SK-N-SH (cell line): ENCODE results near the gene ZNF622. TPM values are rescaled to one million over a fixed set of nuclear protein-coding genes. Genes with fewer than 3 reads are reported as not detected.
A peak's percentile ranks its signal among the peaks of the same experiment; 100 is the strongest.

Experiments used
- CTCF ChIA-PET: fragments of 300-600, 350-600 bp; formaldehyde crosslinking; extraction: SDS; loops from one replicate; lab custom pipeline; 2021; lab: Yijun Ruan, JAX
- POLR2A ChIA-PET: fragments of 350-600 bp; sonication (Branson Sonifier 250); formaldehyde crosslinking; extraction: SDS; loops from one replicate; lab custom pipeline; 2020; ENCODE audit warnings: antibody characterized with exemption, inconsistent platforms; lab: Yijun Ruan, JAX
- DNase-seq: peaks from one replicate; pipeline ENCODE4 v3.0.0; 2012
- H2AFZ ChIP-seq: fragments of 200-600 bp; sonication (generic); 2 replicates; pipeline ENCODE4 v1.8.1; 2016; ENCODE audit warnings: antibody characterized with exemption, mild to moderate bottlenecking, low read depth
- H3F3A ChIP-seq: fragments of 200-600 bp; sonication (generic); replicated peaks from 2 replicates; pipeline ENCODE3; 2016; ENCODE audit warnings: antibody characterized with exemption, mild to moderate bottlenecking; ENCODE audit not compliant: insufficient read depth
- H3K27ac ChIP-seq, 2 experiments: fragments of 200-500 bp in 1 of 2; fragments of 200-600 bp in 1 of 2; sonication (Bioruptor generic) in 1 of 2; sonication (generic), shearing (Covaris generic) in 1 of 2; 2 replicates each; pipeline versions ENCODE4 v1.5.1 to v1.6.1; 2014 to 2016; ENCODE audit warnings: low read depth in 2 of 2, inconsistent platforms in 1 of 2, low read length in 1 of 2, mild to moderate bottlenecking in 1 of 2, mixed read lengths in 1 of 2
- H3K27me3 ChIP-seq: fragments of 200-600 bp; sonication (generic), shearing (Covaris generic); 2 replicates; pipeline ENCODE4 v1.6.1; 2016; ENCODE audit warnings: mixed run types; ENCODE audit not compliant: insufficient read depth
- H3K36me3 ChIP-seq, 2 experiments: fragments of 200-500 bp in 1 of 2; fragments of 200-600 bp in 1 of 2; sonication (Bioruptor generic) in 1 of 2; sonication (generic) in 1 of 2; replicated peaks in 1 of 2; 2 replicates each; pipeline versions ENCODE3 to v1.5.1; 2014 to 2016; ENCODE audit warnings: low read length in 1 of 2, mild to moderate bottlenecking in 1 of 2; ENCODE audit not compliant: insufficient read depth in 2 of 2, control insufficient read depth in 1 of 2
- H3K4me1 ChIP-seq, 2 experiments: fragments of 200-500 bp in 1 of 2; fragments of 200-600 bp in 1 of 2; sonication (Bioruptor generic) in 1 of 2; sonication (generic), shearing (Covaris generic) in 1 of 2; 2 replicates each; pipeline versions ENCODE4 v1.5.1 to v1.6.1; 2014 to 2016; ENCODE audit warnings: low read depth in 1 of 2, low read length in 1 of 2, mixed run types in 1 of 2; ENCODE audit not compliant: insufficient read depth in 2 of 2, control insufficient read depth in 1 of 2
- H3K4me2 ChIP-seq: fragments of 200-600 bp; sonication (generic), shearing (Covaris generic); 2 replicates; pipeline ENCODE4 v1.6.1; 2017; ENCODE audit warnings: mixed run types
- H3K4me3 ChIP-seq, 2 experiments: fragments of 200-500 bp in 1 of 2; fragments of 200-600 bp in 1 of 2; sonication (Bioruptor generic) in 1 of 2; sonication (generic), shearing (Covaris generic) in 1 of 2; 2 replicates each; pipeline versions ENCODE4 v1.5.1 to v1.8.1; 2014 to 2016; ENCODE audit warnings: low read depth in 2 of 2, inconsistent platforms in 1 of 2, low read length in 1 of 2, mild to moderate bottlenecking in 1 of 2, mixed read lengths in 1 of 2, moderate library complexity in 1 of 2
- H3K79me2 ChIP-seq: fragments of 200-600 bp; sonication (generic); 2 replicates; pipeline ENCODE4 v1.8.1; 2017; ENCODE audit warnings: mild to moderate bottlenecking; ENCODE audit not compliant: insufficient read depth
- H3K9ac ChIP-seq: fragments of 200-600 bp; sonication (generic); 2 replicates; pipeline ENCODE4 v1.6.1; 2017; ENCODE audit warnings: mixed run types
- H3K9me2 ChIP-seq: fragments of 200-600 bp; sonication (generic); 2 replicates; pipeline ENCODE4 v1.6.1; 2017; ENCODE audit warnings: mixed run types
- H3K9me3 ChIP-seq: fragments of 200-600 bp; sonication (generic); 2 replicates; pipeline ENCODE4 v1.6.1; 2017; ENCODE audit warnings: mixed run types, mild to moderate bottlenecking, moderate library complexity
- H4K20me1 ChIP-seq: fragments of 200-600 bp; sonication (generic); 2 replicates; pipeline ENCODE4 v1.6.1; 2017; ENCODE audit warnings: mild to moderate bottlenecking, mixed run types; ENCODE audit not compliant: insufficient read depth
- CHD2 ChIP-seq: fragments of 150-350 bp; IDR thresholded peaks from 2 replicates; pipeline ENCODE4 v1.6.1; 2018; ENCODE audit warnings: low read length; ENCODE audit not compliant: partially characterized antibody
- ELF1 ChIP-seq: IDR thresholded peaks from 2 replicates; pipeline ENCODE4 v1.4.0; 2012
- EZH2phosphoT487 ChIP-seq: fragments of 200-600 bp; sonication (generic); IDR thresholded peaks from 2 replicates; pipeline ENCODE4 v1.6.1; 2017; ENCODE audit warnings: low read depth, mixed run types, mild to moderate bottlenecking, antibody characterized with exemption, moderate library complexity, borderline replicate concordance
- MAX ChIP-seq: IDR thresholded peaks from 2 replicates; pipeline ENCODE4 v1.4.0; 2012; ENCODE audit warnings: low read depth
- MXI1 ChIP-seq: IDR thresholded peaks from 2 replicates; pipeline ENCODE4 v1.6.1; 2012; ENCODE audit warnings: mild to moderate bottlenecking, low read depth, low read length, improper control_type of control experiment
- POLR2AphosphoS5 ChIP-seq: IDR thresholded peaks from 2 replicates; pipeline ENCODE4 v1.6.1; 2012; ENCODE audit warnings: low read depth, low read length
- RAD21 ChIP-seq: IDR thresholded peaks from 2 replicates; pipeline ENCODE4 v1.6.1; 2012; ENCODE audit warnings: mild to moderate bottlenecking, low read length
- RXRA ChIP-seq: IDR thresholded peaks from 2 replicates; pipeline ENCODE4 v1.4.0; 2012; ENCODE audit warnings: low read depth, mild to moderate bottlenecking, borderline replicate concordance
- SIN3A ChIP-seq: IDR thresholded peaks from 2 replicates; pipeline ENCODE4 v1.6.1; 2012; ENCODE audit warnings: low read depth, mild to moderate bottlenecking, low read length, moderate library complexity, borderline replicate concordance
- SMC3 ChIP-seq: IDR thresholded peaks from 2 replicates; pipeline ENCODE4 v1.6.1; 2012; ENCODE audit warnings: low read depth, low read length, improper control_type of control experiment
- TAF1 ChIP-seq: IDR thresholded peaks from 2 replicates; pipeline ENCODE4 v1.6.1; 2012; ENCODE audit warnings: low read depth, mild to moderate bottlenecking, low read length, moderate library complexity, borderline replicate concordance
- TEAD4 ChIP-seq: IDR thresholded peaks from 2 replicates; pipeline ENCODE4 v1.4.0; 2012; ENCODE audit warnings: mild to moderate bottlenecking, borderline replicate concordance; ENCODE audit not compliant: insufficient read depth
- YY1 ChIP-seq: IDR thresholded peaks from 2 replicates; pipeline ENCODE4 v1.4.0; 2012; ENCODE audit warnings: low read depth, mild to moderate bottlenecking
- ZBTB33 ChIP-seq: IDR thresholded peaks from 2 replicates; pipeline ENCODE4 v1.4.0; 2012; ENCODE audit warnings: low read depth, borderline replicate concordance
- WGBS: methylation state at CpG from one replicate; pipeline ENCODE4 v1.1.6; 2017; ENCODE audit warnings: low lambda C conversion rate; 5-methylcytosine and 5-hydroxymethylcytosine counted together
- polyA plus RNA-seq, 3 experiments: library from polyadenylated mRNA; depleted of rRNA; stranded (reverse); fragments of >200 nt; gene quantifications; 2 replicates each; pipeline ENCODE4 v1.2.3, GENCODE V29; 2012
- TF ChIP-seq, protein P1 (sequence below): IDR thresholded peaks from 2 replicates; pipeline ENCODE4 v1.4.0; 2012; ENCODE audit warnings: low read depth, borderline replicate concordance

ZNF622 gene
- polyA plus RNA-seq, 1 of the 3 experiments (the other 2 are of a cell fraction), result 20.0 TPM

DNA sequence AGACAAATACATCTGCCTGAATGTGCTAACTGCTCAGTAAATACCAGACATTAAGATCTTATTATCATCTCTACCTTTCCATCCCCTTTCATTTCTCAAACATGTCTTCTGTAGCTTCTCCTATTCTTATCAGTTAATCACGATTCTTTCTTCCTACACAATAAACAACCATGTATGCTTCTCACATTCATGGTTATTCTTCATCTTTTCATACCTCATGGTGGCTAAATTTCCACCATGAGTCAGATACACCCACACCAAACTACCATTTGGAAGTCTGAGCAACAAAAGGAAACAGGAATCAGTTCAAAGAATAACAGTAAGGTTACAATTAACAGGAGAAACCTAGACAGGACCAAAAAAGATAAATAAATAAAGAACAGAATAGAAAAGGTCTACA lies 7.7 kb downstream of the ZNF622 start (continued):
- TF ChIP-seq EZH2phosphoT487 (no peak), RXRA (no peak), YY1 (no peak), SIN3A (no peak), MAX (no peak), MXI1 (no peak)
- TF ChIP-seq, protein P1, sequence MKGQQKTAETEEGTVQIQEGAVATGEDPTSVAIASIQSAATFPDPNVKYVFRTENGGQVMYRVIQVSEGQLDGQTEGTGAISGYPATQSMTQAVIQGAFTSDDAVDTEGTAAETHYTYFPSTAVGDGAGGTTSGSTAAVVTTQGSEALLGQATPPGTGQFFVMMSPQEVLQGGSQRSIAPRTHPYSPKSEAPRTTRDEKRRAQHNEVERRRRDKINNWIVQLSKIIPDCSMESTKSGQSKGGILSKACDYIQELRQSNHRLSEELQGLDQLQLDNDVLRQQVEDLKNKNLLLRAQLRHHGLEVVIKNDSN, result no peak
- TF ChIP-seq, all 33 proteins: peak for 0

DNA sequence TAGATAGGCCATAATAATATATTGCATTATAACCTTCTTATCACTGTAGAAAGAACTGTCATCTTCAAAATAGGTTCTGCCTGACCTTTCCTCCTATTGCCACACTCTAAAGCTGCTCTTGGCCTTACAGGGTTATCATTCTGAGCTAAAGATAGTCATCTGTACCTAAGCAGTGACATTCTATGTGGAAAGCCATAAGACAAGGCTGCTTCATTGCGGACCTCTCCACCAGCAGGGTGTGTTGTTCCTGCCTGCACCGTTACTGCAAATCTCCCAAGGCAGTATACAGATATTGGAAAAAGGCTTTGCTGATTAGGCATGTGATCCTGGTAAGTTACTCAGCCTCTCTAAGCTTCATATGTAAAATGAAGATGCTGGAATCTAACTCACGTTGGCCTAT lies 8.1 kb downstream of the ZNF622 start:
- H3K27me3 ChIP-seq, result no peaks in the 10 kb centered on the region
- peaks cover 11% of the 10 kb centered on the region for H3F3A ChIP-seq
- H3K27ac ChIP-seq, result peak overlapping the region in 1 of 2 experiments; percentile 11; a peak in 1 of 4 replicates
- H2AFZ ChIP-seq, result no peak overlapping the region
- ChIA-PET POLR2A (interaction anchor here (1.2 kb wide), 1 partner anchor 277 kb away, joined by 5 read pairs; the partner anchor contains the start of gene MARCHF11), CTCF (interaction anchor here (1.0 to 7.6 kb wide), 7 partner anchors 7 to 733 kb away, joined by 4 to 96 read pairs (median 6); partner anchors contain the start of gene MARCHF11)
- peaks cover 68 to 85% of the 10 kb centered on the region in 2 experiments for H3K36me3 ChIP-seq
- H3K4me3 ChIP-seq, result no peak overlapping the region
- H3K79me2 ChIP-seq, result peaks cover 56% of the 10 kb centered on the region; the same call in 1 of the 2 replicates
- H3K4me2 ChIP-seq, result no peak overlapping the region
- no peaks in the 10 kb centered on the region for H3K9me2 ChIP-seq
- 79% methylated on average over 3 of the region's 3 CpGs for WGBS
- TF ChIP-seq POLR2AphosphoS5 (no peak), ELF1 (no peak), RAD21 (no peak; the same call in 1 of the 2 replicates), RXRA (no peak), TEAD4 (no peak), CHD2 (no peak), ZBTB33 (no peak), TAF1 (no peak), SMC3 (no peak)
- TF ChIP-seq, protein P1, result no peak
- no peak overlapping the region for H3K9ac ChIP-seq
- no peak for DNase-seq
- peaks cover 0 to 8% of the 10 kb centered on the region in 2 experiments; a peak in 2 of 4 replicates for H3K4me1 ChIP-seq
- H4K20me1 ChIP-seq, result peaks cover 42% of the 10 kb centered on the region
- H3K9me3 ChIP-seq, result no peaks in the 10 kb centered on the region
